Islet precursor cell (in vitro differentiated cells): Measurements from ENCODE around the gene GAPVD1.
"Not testable (repeated sequence)": the region's sequence is repeated elsewhere in the genome, so short reads cannot be mapped to it uniquely, and the experiment has no call there.

Experiments
- DNase-seq: peaks from one replicate; pipeline ENCODE4 v3.0.0-alpha.2; 2018

The GAPVD1 gene

DNA sequence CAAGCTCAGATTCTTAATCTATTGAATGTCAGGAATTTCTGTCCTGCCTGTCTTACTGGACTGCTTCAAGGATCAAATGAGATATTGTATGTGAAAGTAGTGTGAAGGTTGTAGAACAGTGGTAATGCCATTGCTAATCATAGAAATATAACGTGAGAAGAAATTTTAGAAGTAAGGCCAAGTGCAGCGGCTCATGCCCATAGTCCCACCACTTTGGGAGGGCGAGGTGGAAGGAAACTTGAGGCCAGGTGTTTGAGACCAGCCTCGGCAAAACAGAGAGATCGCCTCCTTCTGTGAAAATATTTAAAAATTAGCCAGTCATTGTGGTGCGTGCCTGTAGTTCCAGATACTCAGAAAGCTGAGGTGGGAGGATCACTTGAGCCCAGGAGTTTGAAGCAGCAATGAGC is 15.4 kb upstream of the GAPVD1 start:
- no peak for DNase-seq

GRCh38 chr9:125254231-125254630 is 7.4 kb upstream of the GAPVD1 start:
- no peak for DNase-seq

DNA sequence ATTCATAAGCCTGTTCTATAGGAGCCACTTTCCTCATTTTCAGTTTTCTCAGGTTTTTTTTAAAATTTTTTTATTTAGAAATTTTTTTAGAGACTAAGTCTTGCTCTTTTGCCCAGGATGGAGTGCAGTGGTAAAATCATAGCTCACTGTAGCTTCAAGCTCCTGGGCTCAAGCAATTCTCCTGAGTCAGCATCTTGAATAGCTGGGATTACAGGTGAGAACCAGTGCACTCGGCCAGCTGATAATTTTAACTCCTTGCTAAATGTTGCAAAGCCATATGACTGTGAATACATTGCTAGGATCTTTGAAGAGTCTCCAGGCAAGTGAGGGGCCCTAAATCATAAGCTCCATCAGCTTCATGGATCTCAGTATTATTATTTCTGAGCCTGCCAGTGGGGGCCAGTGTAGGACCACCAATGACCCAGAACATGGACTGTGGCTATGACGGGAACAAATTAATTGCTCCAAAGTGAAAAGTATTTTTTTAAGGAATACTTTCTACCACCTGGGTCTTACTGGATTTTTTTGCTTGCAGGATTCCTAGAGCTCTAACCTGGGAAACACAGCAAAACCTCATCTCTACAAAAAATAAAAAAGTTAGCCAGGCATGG is 5.7 kb upstream of the GAPVD1 start:
- DNase-seq: no peak

DNA sequence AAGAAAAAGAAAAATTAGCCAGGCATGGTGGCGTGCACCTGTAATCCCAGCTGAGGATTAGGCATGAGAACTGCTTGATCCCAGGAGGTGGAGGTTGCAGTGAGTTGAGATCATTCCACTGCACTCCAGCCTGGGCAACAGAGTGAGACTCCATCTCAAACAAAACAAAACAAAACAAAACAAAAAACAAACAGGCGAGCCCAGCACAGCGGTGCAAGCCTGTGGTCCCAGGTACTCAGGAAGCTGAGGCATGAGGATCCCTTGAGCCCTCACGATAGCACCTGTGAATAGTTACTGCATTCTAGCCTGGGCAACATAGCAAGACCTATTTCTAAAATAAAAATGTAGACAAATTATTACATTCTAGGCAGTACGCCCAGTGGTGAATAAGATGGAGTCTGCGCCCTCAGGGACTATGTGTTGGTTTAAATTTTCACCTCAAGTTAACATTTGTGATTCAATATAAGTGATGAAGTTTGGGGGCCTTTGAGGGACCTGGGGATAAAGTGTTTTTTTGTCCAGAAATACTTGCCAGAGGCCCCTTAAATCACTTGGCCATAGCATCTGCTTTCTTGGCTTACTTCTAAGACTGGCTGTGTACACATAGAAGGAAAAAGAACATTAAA is 3.4 kb upstream of the GAPVD1 start:
- no peak for DNase-seq

DNA sequence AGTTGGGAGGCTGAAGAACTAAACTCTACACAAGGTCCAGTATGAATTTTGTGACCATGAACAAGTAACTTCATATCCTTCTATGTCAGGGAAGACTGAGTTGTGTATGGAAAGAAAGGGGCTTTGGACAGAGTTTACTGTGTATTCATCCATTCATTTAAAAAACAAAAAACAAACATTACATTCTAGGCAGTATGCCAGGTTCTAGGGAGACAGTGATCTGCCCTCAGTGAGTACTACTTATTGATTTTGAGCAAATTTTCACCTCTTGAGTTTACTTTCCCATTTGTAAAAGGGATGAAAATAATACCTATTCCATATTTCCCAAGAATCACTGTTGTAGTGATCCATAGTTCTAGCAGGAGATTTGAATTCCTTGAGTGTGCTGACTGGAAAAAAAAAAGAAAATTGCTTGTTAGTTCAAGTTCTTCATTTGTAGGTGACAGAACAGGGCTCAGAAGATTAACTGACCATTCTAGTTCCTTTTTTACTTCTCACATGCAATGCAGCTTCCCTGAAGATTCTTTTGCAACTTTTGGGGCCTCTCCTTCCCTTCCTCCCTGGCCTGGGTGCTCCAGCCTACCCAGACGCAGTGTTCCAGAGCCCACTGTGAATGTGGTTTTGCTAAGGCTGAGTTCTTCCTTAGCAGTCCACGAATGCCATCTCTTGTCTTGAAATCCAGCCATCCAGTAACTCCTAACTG is 2.6 kb upstream of the GAPVD1 start:
- no peak for DNase-seq

DNA sequence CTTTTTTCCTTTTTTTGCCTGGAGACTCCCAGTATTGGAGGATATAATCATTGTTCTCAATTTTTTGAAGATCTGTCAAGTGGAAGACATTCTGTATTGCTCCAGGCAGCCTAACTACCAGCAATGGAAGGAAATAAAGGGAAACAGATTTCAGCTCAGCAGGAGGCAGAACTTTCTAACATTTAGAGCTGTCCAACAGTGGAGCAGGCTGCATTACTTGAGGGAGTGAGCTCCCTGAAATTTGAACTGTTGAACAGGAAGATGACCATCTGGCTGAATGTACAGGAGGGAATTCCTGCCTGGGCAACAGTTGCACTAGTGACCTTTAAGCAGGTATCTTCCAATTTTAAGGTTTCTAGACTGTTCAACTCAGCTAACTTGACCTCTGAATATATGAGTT is 1.1 kb upstream of the GAPVD1 start:
- no peak for DNase-seq

- no peak for DNase-seq
Measured at GRCh38 chr9:125262294-125262991, 817 bp downstream of the GAPVD1 start.

DNA sequence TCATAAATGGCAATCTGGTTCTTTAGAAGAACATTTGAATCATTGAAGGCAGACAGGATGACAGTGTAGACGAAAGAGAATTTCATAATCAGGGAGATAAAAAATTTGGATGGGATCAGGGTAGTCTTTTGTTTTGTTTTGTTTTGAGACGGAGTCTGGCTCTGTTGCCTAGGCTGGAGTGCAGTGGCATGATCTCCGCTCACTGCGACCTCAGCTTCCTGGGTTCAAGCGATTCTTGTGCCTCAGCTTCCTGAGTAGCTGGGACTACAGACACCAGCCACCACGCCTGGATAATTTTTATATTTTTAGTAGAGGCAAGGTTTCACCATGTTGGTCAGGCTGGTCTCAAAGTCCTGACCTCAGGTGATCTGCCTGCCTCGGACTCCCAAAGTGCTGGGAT is 2.4 kb downstream of the GAPVD1 start:
- not testable (repeated sequence) for DNase-seq

DNA sequence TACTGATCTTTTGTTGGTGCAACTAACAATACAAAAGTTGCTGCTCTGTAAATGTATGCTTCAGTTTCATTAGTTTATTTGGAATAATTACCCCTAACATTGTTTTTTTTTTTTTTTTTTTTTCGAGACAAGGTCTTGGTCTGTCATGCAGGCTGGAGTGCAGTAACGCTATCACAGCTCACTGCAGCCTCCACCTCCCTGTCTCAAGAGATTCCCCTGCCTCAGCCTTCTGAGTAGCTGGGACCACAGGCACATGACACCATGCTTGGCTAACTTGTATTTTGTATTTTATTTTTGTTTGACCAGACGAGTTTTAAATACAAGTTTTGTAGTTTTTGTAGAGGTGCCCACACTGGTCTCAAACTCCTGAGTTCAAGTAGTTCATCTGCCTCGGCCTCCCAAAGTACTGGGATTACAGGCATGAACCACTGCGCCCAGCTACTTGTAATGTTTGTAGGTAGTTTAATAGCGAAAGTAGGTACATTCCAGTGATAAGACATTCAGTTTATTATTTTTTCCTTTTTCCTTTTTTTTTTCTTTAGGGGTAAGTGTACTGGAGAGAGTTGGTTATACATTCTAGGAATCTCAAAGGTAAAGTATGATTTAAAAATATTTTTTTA is 6.9 kb downstream of the GAPVD1 start:
- no peak for DNase-seq

GRCh38 chr9:125269014-125269397 is 7.4 kb downstream of the GAPVD1 start:
- no peak for DNase-seq

- DNase-seq: no peak
Measured at GRCh38 chr9:125271081-125271480, 9.5 kb downstream of the GAPVD1 start.

DNA sequence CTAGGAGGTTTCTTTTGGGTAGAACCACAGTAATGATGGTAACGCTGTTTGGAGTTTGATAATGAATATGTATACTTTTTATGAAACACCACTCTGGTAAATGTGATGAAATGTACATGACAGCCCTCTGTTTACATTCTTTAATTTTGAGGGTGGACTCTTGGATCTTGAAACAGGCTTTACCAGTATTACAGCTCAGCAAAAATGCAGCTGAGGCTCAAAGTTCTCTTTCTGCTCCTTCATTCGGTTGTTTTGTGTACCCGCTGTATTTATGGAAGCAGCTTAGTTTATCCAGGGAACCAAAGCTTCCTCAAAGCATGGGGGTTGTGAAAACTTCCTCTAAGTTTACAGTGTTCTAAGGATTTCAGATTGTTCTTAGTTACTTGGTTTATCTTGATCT is 11.1 kb downstream of the GAPVD1 start:
- DNase-seq: no peak

DNA sequence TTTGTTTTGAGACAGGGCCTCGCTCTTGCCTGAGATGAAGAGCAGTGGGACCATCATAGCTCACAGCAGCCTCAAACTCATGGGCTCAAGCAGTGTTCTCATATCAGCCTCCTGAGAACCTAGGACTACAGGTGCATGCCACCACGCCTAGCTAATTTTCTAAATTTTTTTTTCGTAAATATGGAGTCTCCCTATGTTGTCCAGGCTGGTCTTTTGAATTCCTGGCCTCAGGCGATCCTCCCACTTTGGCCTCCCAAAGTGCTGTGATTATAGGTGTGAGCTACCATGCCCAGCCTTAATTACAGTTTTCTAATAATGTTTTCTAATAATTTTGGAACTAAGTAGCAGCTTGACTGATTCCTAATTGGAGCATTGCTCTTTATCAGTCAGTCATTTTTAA is 15.1 kb downstream of the GAPVD1 start:
- DNase-seq: no peak

DNA sequence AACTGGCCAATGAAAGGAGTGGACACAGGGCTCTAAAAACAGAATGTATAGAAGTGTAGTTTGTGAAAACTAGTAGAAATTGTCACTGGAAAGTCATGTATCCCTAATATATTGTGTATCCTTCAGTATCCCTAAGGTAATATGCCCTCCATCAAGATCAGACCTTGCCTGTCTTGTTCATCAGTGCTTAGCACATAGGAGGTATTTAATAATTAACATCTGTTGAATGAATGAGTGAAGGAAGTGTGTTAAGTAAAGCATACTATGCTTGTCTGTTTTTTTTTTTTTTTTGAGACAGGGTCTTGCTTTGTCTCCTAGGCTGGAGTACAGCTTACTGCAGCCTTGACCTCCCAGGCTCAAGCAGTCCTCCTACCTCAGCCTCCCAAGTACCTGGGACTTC is 15.8 kb downstream of the GAPVD1 start:
- no peak for DNase-seq

DNA sequence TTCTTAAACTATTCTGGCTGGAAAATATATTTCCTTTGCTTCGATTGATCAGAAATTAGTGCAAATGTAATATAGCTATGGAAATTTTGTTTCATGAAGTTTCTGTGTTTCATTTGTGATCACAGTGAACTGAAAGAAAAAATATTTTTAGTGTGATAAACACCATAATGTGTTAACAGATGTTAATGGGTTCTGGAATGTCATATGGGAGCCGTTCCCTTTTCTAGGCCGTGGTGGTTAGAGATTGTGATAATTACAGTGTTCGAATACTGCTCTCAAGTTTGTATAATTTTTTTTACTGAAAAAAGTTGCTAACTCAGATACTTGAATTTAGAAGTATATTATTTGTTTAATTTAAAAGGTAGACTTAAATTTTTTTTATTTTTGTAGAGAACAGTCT is 19.3 kb downstream of the GAPVD1 start:
- DNase-seq: no peak

GRCh38 chr9:125284855-125285254 is 23.2 kb downstream of the GAPVD1 start:
- DNase-seq: no peak

DNA sequence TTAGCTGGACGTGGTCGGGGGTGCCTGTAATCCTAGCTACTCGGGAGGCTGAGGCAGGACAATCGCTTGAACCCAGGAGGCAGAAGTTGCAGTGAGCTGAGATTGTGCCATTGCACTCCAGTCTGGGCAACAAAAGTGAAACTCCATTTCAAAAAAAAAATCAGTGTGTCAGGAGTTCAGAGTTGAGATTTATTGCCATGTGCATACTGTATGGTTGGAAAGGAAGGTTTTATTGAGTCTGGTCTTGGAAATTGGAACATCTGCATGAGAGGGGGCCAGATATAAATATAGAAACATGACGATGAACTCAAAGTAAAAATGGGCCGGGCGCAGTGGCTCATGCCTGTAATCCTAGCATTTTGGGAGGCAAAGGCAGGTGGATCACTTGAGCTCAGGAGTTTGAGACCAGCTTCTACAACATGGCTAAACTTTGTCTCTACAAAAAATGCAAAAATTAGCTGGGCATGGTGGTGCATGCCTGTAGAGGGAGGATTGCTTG is 25.4 kb downstream of the GAPVD1 start:
- not testable (repeated sequence) for DNase-seq

- no peak for DNase-seq
Measured at GRCh38 chr9:125293134-125293533, 31.5 kb downstream of the GAPVD1 start.

GRCh38 chr9:125295657-125296056 is 34.0 kb downstream of the GAPVD1 start:
- no peak for DNase-seq

DNA sequence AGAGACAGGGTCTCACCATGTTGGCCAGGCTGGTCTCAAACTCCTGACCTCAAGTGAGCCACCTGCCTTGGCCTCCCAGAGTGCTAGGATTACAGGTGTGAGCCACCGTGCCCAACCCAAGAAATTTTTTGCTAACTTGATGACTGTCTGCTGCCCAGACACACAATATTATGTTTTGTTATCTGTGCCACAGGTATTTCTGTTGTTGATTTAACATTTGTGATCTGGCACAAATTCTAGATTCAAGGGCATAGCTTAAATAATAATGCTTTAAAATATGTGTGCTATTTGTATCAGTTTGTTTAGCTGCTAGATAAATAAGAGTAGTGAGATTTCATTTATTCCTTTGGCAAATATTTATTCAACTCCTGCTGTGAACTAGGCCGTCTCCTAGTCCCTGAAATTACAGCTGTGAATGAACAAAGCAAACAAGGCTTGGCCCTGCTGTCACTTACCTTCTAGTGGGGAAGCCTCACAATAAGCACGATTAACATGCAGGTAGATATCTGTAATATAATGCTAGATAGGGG is 35.3 kb downstream of the GAPVD1 start:
- no peak for DNase-seq

DNA sequence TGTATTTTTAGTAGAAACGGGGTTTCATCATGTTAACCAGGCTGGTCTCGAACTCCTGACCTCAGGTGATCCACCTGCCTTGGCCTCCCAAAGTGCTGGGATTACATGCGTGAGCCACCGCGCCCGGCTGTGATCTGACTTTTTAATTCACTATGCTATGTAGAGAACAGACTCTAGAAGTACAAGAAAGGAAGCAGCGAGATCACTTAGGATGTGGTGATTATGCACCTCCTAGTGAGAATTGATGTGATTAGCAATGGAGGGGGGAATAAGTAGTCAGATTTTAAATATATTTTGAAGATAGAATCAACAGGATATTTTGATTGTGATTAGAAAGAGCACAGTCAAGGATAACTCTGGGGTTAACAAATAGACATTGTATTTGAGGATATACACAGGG is 36.3 kb downstream of the GAPVD1 start:
- DNase-seq: no peak

DNA sequence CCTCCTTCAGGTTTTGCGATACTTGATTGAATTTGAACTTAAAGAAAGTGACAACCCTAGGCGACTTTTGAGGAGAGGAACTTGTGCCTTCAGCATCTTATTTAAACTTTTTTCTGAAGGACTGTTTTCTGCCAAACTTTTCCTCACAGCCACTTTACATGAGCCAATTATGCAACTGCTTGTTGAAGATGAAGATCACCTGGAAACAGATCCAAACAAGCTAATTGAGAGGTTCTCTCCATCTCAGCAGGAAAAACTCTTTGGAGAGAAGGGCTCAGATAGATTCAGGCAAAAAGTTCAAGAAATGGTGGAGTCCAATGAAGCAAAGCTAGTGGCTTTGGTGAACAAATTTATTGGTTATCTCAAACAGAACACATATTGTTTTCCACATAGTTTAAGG is 40.6 kb downstream of the GAPVD1 start:
- no peak for DNase-seq

DNA sequence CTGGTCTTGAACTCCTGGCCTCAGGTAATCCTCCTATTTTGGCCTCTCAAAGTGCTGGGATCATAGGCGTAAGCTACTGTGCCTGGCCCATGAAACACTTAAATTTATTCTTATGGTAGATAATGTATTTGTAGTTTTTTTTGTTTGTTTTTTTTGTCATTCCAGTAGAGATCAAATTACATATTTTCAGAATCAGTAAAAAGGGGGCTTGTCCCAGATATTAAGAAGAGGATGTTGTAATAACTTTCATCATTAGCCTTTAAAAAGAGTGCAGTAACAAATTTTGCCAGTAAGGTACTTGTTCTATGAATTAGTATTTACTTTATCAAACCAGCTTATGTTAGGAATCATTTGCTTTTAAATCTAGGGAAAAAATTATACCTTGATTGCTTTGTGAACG is 42.6 kb downstream of the GAPVD1 start:
- DNase-seq: no peak
